Stimulated activated CD8-positive, alpha-beta memory T cell treated with anti-CD3 and anti-CD28 coated beads, Interleukin-2, amount 100 ng/mL, for 48 hours (primary cell): ENCODE measurements around the gene TMEM233.

Source experiments
- DNase-seq, 2 donors: peaks; one replicate each; pipeline ENCODE4 v3.0.0-alpha.2; 2020; ENCODE audit warnings: low read depth in 2 of 2

Gene TMEM233

GRCh38 chr12:119681728-119682638 is 88.4 kb downstream of the TMEM233 start:
- no peak for DNase-seq

GRCh38 chr12:119682639-119683252 is 89.2 kb downstream of the TMEM233 start:
- no peak for DNase-seq

- no peak for DNase-seq
Measured at GRCh38 chr12:119683413-119683812, 89.8 kb downstream of the TMEM233 start.

- DNase-seq, result no peak
Measured at GRCh38 chr12:119683816-119684215, 90.2 kb downstream of the TMEM233 start.

- no peak for DNase-seq
Measured at GRCh38 chr12:119684711-119685369, 91.3 kb downstream of the TMEM233 start.

GRCh38 chr12:119685375-119685774 is 91.8 kb downstream of the TMEM233 start:
- DNase-seq, result no peak

- no peak for DNase-seq
Measured at GRCh38 chr12:119686355-119686754, 92.8 kb downstream of the TMEM233 start.

GRCh38 chr12:119686776-119687175 is 93.2 kb downstream of the TMEM233 start:
- no peak for DNase-seq

- DNase-seq, result no peak
Measured at GRCh38 chr12:119687406-119687805, 93.8 kb downstream of the TMEM233 start.

GRCh38 chr12:119687879-119688278 is 94.3 kb downstream of the TMEM233 start:
- no peak for DNase-seq

- DNase-seq, result no peak
Measured at GRCh38 chr12:119689935-119690500, 96.4 kb downstream of the TMEM233 start.

- DNase-seq, result no peak
Measured at GRCh38 chr12:119691202-119691810, 97.7 kb downstream of the TMEM233 start.

GRCh38 chr12:119692410-119692809 is 98.8 kb downstream of the TMEM233 start:
- DNase-seq, result no peak
